MCF 10A (cell line): Measurements from ENCODE around the gene HAAO. TPM values are rescaled to one million over a fixed set of nuclear protein-coding genes. Genes with fewer than 3 reads are reported as not detected.

Experiments used
- BruUV-seq: library from RNA; stranded (reverse); fragments of 400-500 nt; replicated peaks from 2 replicates; lab custom pipeline; 2021; lab: Mats Ljungman, UMichigan
- CTCF ChIA-PET: fragments of 300-600 bp; sonication (Branson Sonifier 250); formaldehyde crosslinking; extraction: SDS; loops from one replicate; lab custom pipeline; 2021; ENCODE audit warnings: antibody characterized with exemption, inconsistent platforms; lab: Yijun Ruan, JAX
- POLR2A ChIA-PET: fragments of 300-600, 350-650 bp; sonication (Branson Sonifier 250); formaldehyde crosslinking; extraction: SDS; loops from one replicate; lab custom pipeline; 2020; ENCODE audit warnings: antibody characterized with exemption, inconsistent platforms; lab: Yijun Ruan, JAX
- DNase-seq: peaks from one replicate; pipeline ENCODE4 v3.0.0-alpha.2; 2018; ENCODE audit not compliant: unreplicated experiment
- H3K27ac Mint-ChIP-seq: one replicate; pipeline ENCODE4 v1.8.0; 2022; ENCODE audit warnings: mild to moderate bottlenecking, low read depth, mixed read lengths; ENCODE audit not compliant: unreplicated experiment
- H3K27me3 Mint-ChIP-seq: one replicate; pipeline ENCODE4 v1.8.0; 2022; ENCODE audit warnings: mixed read lengths; ENCODE audit not compliant: insufficient read depth, unreplicated experiment
- H3K36me3 Mint-ChIP-seq: one replicate; pipeline ENCODE4 v1.8.0; 2022; ENCODE audit warnings: mild to moderate bottlenecking, moderate library complexity, mixed read lengths; ENCODE audit not compliant: insufficient read depth, unreplicated experiment
- H3K4me1 Mint-ChIP-seq: one replicate; pipeline ENCODE4 v1.8.0; 2022; ENCODE audit warnings: mixed read lengths; ENCODE audit not compliant: insufficient read depth, unreplicated experiment
- H3K4me3 Mint-ChIP-seq: one replicate; pipeline ENCODE4 v1.8.0; 2022; ENCODE audit warnings: mild to moderate bottlenecking, moderate library complexity, mixed read lengths; ENCODE audit not compliant: unreplicated experiment
- H3K9me3 Mint-ChIP-seq: one replicate; pipeline ENCODE4 v1.8.0; 2022; ENCODE audit warnings: mixed read lengths; ENCODE audit not compliant: unreplicated experiment
- CTCF ChIP-seq: fragments of 200-600 bp; IDR thresholded peaks from one replicate; pipeline ENCODE4 v1.8.0; 2022; ENCODE audit warnings: antibody characterized with exemption, mild to moderate bottlenecking; ENCODE audit not compliant: unreplicated experiment
- intact Hi-C: fragments of 100-400 bp; cut with micrococcal nuclease; formaldehyde crosslinking; loops from 2 replicates; pipeline ENCODE4 v1.14.1; 2022
- total RNA-seq: library from RNA; stranded (reverse); gene quantifications from 2 replicates; pipeline ENCODE4 v1.2.3, GENCODE V29; 2022

HAAO gene
- total RNA-seq, 1 experiment from 2014 or later = not detected

GRCh38 chr2:42770288-42771131, 21.9 kb downstream of the HAAO start:
- Mint-ChIP-seq H3K4me3 (no peak overlapping the region), H3K9me3 (no peaks in the 10 kb centered on the region), H3K27ac (no peak overlapping the region), H3K4me1 (no peaks in the 10 kb centered on the region), H3K27me3 (no peaks in the 10 kb centered on the region), H3K36me3 (no peaks in the 10 kb centered on the region)
- BruUV-seq = no TSS peak
- ChIA-PET POLR2A (no interaction called here), CTCF (interaction anchor here (1.7 kb wide), 1 partner anchor 44 kb away, joined by 4 read pairs; no protein-coding TSS in a partner anchor)
- DNase-seq = peak; percentile 47
- TF ChIP-seq CTCF = peak; percentile 12
- intact Hi-C loops = no loop called here

- CTCF ChIA-PET = interaction anchor here (1.7 kb wide), 1 partner anchor 43 kb away, joined by 4 read pairs; no protein-coding TSS in a partner anchor
- Mint-ChIP-seq H3K27me3 (no peaks in the 10 kb centered on the region), H3K36me3 (no peaks in the 10 kb centered on the region), H3K9me3 (no peaks in the 10 kb centered on the region), H3K4me1 (no peaks in the 10 kb centered on the region), H3K4me3 (no peak overlapping the region), H3K27ac (no peak overlapping the region)
- intact Hi-C loops = no loop called here
- no TSS peak for BruUV-seq
- no peak for DNase-seq
- no peak for TF ChIP-seq CTCF
- POLR2A ChIA-PET = interaction anchor here (0.6 kb wide), 1 partner anchor 35 kb away, joined by 3 read pairs; no protein-coding TSS in a partner anchor
Measured at GRCh38 chr2:42769583-42770287, 22.6 kb downstream of the HAAO start.

GRCh38 chr2:42768706-42769256, 23.6 kb downstream of the HAAO start:
- TF ChIP-seq CTCF = no peak
- no peaks in the 10 kb centered on the region for H3K27me3 Mint-ChIP-seq
- POLR2A ChIA-PET = interaction anchor here (0.6 kb wide), 1 partner anchor 34 kb away, joined by 3 read pairs; no protein-coding TSS in a partner anchor
- no peak for DNase-seq
- intact Hi-C loops = no loop called here
- H3K4me1 Mint-ChIP-seq = no peaks in the 10 kb centered on the region
- H3K27ac Mint-ChIP-seq = no peak overlapping the region
- H3K36me3 Mint-ChIP-seq = no peaks in the 10 kb centered on the region
- no TSS peak for BruUV-seq
- no peaks in the 10 kb centered on the region for H3K9me3 Mint-ChIP-seq
- H3K4me3 Mint-ChIP-seq = no peak overlapping the region
- CTCF ChIA-PET = no interaction called here
